HL-60 (cell line): ENCODE results near the gene ZNF839.
"Not testable (repeated sequence)": the region's sequence is repeated elsewhere in the genome, so short reads cannot be mapped to it uniquely, and the experiment has no call there.

ENCODE experiments used
- DNase-seq, 2 experiments: peaks; one replicate each; pipeline ENCODE4 v3.0.0-alpha.2; 2010 to 2020; ENCODE audit warnings: low read depth in 1 of 2, low spot score in 1 of 2
- H3K27ac ChIP-seq: fragments of 250-450 bp; sonication (Bioruptor Pico); replicated peaks from 2 replicates; pipeline ENCODE4 v1.5.1; 2020; ENCODE audit warnings: mild to moderate bottlenecking, moderate library complexity
- H3K27me3 ChIP-seq: fragments of 250-450 bp; sonication (Bioruptor Pico); 2 replicates; pipeline ENCODE4 v1.5.1; 2021; ENCODE audit warnings: mild to moderate bottlenecking, moderate library complexity; ENCODE audit not compliant: insufficient read depth, poor library complexity, severe bottlenecking
- H3K4me3 ChIP-seq: replicated peaks from 2 replicates; pipeline ENCODE4 v1.5.1; 2011; ENCODE audit warnings: mild to moderate bottlenecking, control low read depth, low read length; ENCODE audit not compliant: insufficient read depth
- CTCF ChIP-seq: IDR thresholded peaks from one replicate; pipeline ENCODE4 v1.5.1; 2011; ENCODE audit warnings: low read length, control low read depth, inconsistent platforms; ENCODE audit not compliant: insufficient read depth
- GABPA ChIP-seq: IDR thresholded peaks from 2 replicates; pipeline ENCODE4 v1.6.1; 2012; ENCODE audit warnings: low read depth
- POLR2AphosphoS5 ChIP-seq: IDR thresholded peaks from 2 replicates; pipeline ENCODE4 v1.6.1; 2012; ENCODE audit warnings: low read depth
- REST ChIP-seq: IDR thresholded peaks from 2 replicates; pipeline ENCODE4 v1.6.1; 2012; ENCODE audit warnings: low read depth; ENCODE audit not compliant: insufficient replicate concordance
- SPI1 ChIP-seq: IDR thresholded peaks from 2 replicates; pipeline ENCODE4 v1.6.1; 2012; ENCODE audit warnings: low read depth, mild to moderate bottlenecking, borderline replicate concordance

The ZNF839 gene

GRCh38 chr14:102351023-102351422, 31.5 kb downstream of the ZNF839 start:
- H3K27ac ChIP-seq = peak overlapping the region; percentile 67
- DNase-seq = peak in 1 of 2 experiments; percentile 35
- H3K4me3 ChIP-seq = no peak overlapping the region
- TF ChIP-seq GABPA (no peak), SPI1 (peak; percentile 13; the same call in 1 of the 2 replicates)
- no peaks in the 10 kb centered on the region for H3K27me3 ChIP-seq

GRCh38 chr14:102351593-102351992, 32.0 kb downstream of the ZNF839 start:
- H3K27me3 ChIP-seq, H3K4me3 ChIP-seq: not testable (repeated sequence)
- peak in 1 of 2 experiments; percentile 70 for DNase-seq
- H3K27ac ChIP-seq = peak overlapping the region; percentile 67

- peak; percentile 51 to 79 for DNase-seq
- TF ChIP-seq GABPA = no peak
- TF ChIP-seq REST = no peak
- TF ChIP-seq POLR2AphosphoS5 = no peak
- no peak for TF ChIP-seq CTCF
- TF ChIP-seq SPI1 = no peak
- Histone ChIP-seq H3K4me3 (no peak overlapping the region), H3K27ac (peak overlapping the region; percentile 67), H3K27me3 (no peaks in the 10 kb centered on the region)
Measured at GRCh38 chr14:102352213-102352612, 32.7 kb downstream of the ZNF839 start.

- no peaks in the 10 kb centered on the region for H3K27me3 ChIP-seq
- no peak overlapping the region for H3K4me3 ChIP-seq
- peak overlapping the region; percentile 67 for H3K27ac ChIP-seq
- DNase-seq = no peak
- TF ChIP-seq SPI1 (no peak), CTCF (no peak), GABPA (no peak), REST (no peak), POLR2AphosphoS5 (no peak)
Measured at GRCh38 chr14:102353126-102353619, 33.6 kb downstream of the ZNF839 start.

GRCh38 chr14:102356280-102356679, 36.7 kb downstream of the ZNF839 start:
- no peak for TF ChIP-seq POLR2AphosphoS5
- no peak for TF ChIP-seq REST
- no peak for TF ChIP-seq CTCF
- TF ChIP-seq GABPA = no peak
- no peak for TF ChIP-seq SPI1
- no peak overlapping the region for H3K4me3 ChIP-seq

More at GRCh38 chr14:102356280-102356679, 36.7 kb downstream of the ZNF839 start:
- H3K27me3 ChIP-seq = no peaks in the 10 kb centered on the region
- no peak for DNase-seq
- no peak overlapping the region for H3K27ac ChIP-seq
